K562 (cell line): Measurements from ENCODE around the gene C22orf39. TPM values are rescaled to one million over a fixed set of nuclear protein-coding genes. Genes with fewer than 3 reads are reported as not detected.

ENCODE experiments used
- ATAC-seq: fragments of 200-7000 bp; cut with Tn5 transposase; 3 replicates; pipeline ENCODE4 v1.9.1; 2020; ENCODE audit warnings: moderate library complexity
- BruUV-seq: library from RNA; stranded (reverse); fragments of 400-500 nt; replicated peaks from 2 replicates; lab custom pipeline; 2021; lab: Mats Ljungman, UMichigan
- CTCF ChIA-PET: fragments of 300-600 bp; formaldehyde crosslinking; extraction: SDS; loops from one replicate; lab custom pipeline; 2021; ENCODE audit warnings: low intra/inter-chr PET ratio; lab: Yijun Ruan, JAX
- POLR2A ChIA-PET: fragments of 300-600, 350-650 bp; sonication (Branson Sonifier 250); formaldehyde crosslinking; extraction: SDS; loops from one replicate; lab custom pipeline; 2021; ENCODE audit warnings: antibody characterized with exemption, inconsistent platforms; lab: Yijun Ruan, JAX
- DNase-seq, 4 experiments: peaks; one replicate each; pipeline versions ENCODE4 v3.0.0 to v3.0.0-alpha.2; 2011 to 2018; ENCODE audit warnings: low spot score in 3 of 4, mixed read lengths in 3 of 4; ENCODE audit errors: extremely low read depth in 1 of 4
- FAIRE-seq: peaks from 2 replicates; lab custom pipeline; 2011; peaks lifted over from hg19 to GRCh38; lab: Jason Lieb, UNC
- H2AFZ ChIP-seq: 2 replicates; pipeline ENCODE4 v1.6.0; 2011; ENCODE audit warnings: low read depth, low read length, control low read depth, inconsistent platforms
- H3K27ac ChIP-seq: fragments of 200-600 bp; 3 replicates; pipeline ENCODE4 v1.8.0; 2011; ENCODE audit warnings: low read depth, mild to moderate bottlenecking, control low read depth, inconsistent platforms, low read length, moderate library complexity, mixed read lengths; ENCODE audit errors: extremely low read depth
- H3K27me3 ChIP-seq, 2 experiments: fragments of 300-600 bp in 1 of 2; 2 replicates in 1 of 2; 3 replicates in 1 of 2; pipeline versions ENCODE4 v1.6.0 to v1.8.0; 2011; ENCODE audit warnings: inconsistent platforms in 2 of 2, low read length in 2 of 2, mild to moderate bottlenecking in 1 of 2, mixed read lengths in 1 of 2, moderate library complexity in 1 of 2; ENCODE audit not compliant: control insufficient read depth in 2 of 2, insufficient read depth in 2 of 2
- H3K36me3 ChIP-seq: fragments of 300-600 bp; 3 replicates; pipeline ENCODE4 v1.8.0; 2011; ENCODE audit warnings: mild to moderate bottlenecking, low read length, inconsistent platforms; ENCODE audit not compliant: control insufficient read depth, insufficient read depth
- H3K4me1 ChIP-seq, 2 experiments: fragments of 200-600 bp in 1 of 2; replicated peaks in 1 of 2; 2 replicates in 1 of 2; 3 replicates in 1 of 2; pipeline versions ENCODE4 v1.5.1 to v1.8.0; 2011; ENCODE audit warnings: inconsistent platforms in 2 of 2, low read length in 2 of 2, mild to moderate bottlenecking in 1 of 2, mixed read lengths in 1 of 2, moderate library complexity in 1 of 2; ENCODE audit not compliant: control insufficient read depth in 2 of 2, insufficient read depth in 2 of 2
- H3K4me2 ChIP-seq: 2 replicates; pipeline ENCODE4 v1.6.1; 2011; ENCODE audit warnings: low read length, control low read depth, inconsistent platforms, mixed read lengths; ENCODE audit not compliant: insufficient read depth
- H3K4me3 ChIP-seq: fragments of 200-600 bp; sonication (generic), shearing (Covaris generic); 2 replicates; pipeline ENCODE4 v1.5.1; 2016; ENCODE audit warnings: control low read depth, inconsistent platforms
- H3K79me2 ChIP-seq: fragments of 200-600 bp; 3 replicates; pipeline ENCODE4 v1.8.0; 2011; ENCODE audit warnings: low read length, inconsistent platforms; ENCODE audit not compliant: control insufficient read depth, insufficient read depth
- H3K9ac ChIP-seq, 2 experiments: 2 replicates each; pipeline versions ENCODE4 v1.6.0 to v1.6.1; 2011; ENCODE audit warnings: low read depth in 2 of 2, low read length in 2 of 2, control low read depth in 1 of 2, inconsistent platforms in 1 of 2, mild to moderate bottlenecking in 1 of 2, mixed read lengths in 1 of 2; ENCODE audit not compliant: insufficient read depth in 1 of 2
- H3K9me1 ChIP-seq: one replicate; pipeline ENCODE4 v1.6.0; 2011; ENCODE audit warnings: inconsistent platforms, mild to moderate bottlenecking, low read length, moderate library complexity; ENCODE audit not compliant: control insufficient read depth, insufficient read depth
- H3K9me3 ChIP-seq: replicated peaks from 2 replicates; pipeline ENCODE4 v1.5.1; 2011; ENCODE audit warnings: low read depth, low read length, inconsistent platforms; ENCODE audit not compliant: control insufficient read depth, insufficient read depth
- H4K20me1 ChIP-seq: replicated peaks from 2 replicates; pipeline ENCODE4 v1.6.1; 2011; ENCODE audit warnings: low read length, inconsistent platforms, mixed read lengths; ENCODE audit not compliant: control insufficient read depth, insufficient read depth
- CGGBP1 ChIP-seq: fragments of 250-450 bp; sonication (Bioruptor Pico); IDR thresholded peaks from 2 replicates; pipeline ENCODE4 v1.9.0; 2021; ENCODE audit warnings: mild to moderate bottlenecking
- CHD1 ChIP-seq: fragments of 200-600 bp; sonication (generic); IDR thresholded peaks from one replicate; pipeline ENCODE4 v1.6.1; 2012; ENCODE audit warnings: mild to moderate bottlenecking, moderate library complexity, low read length, inconsistent platforms
- DLX4 ChIP-seq: fragments of 250-450 bp; sonication (Bioruptor Pico); IDR thresholded peaks from 2 replicates; pipeline ENCODE4 v1.6.1; 2021; ENCODE audit warnings: mild to moderate bottlenecking
- ETS2 ChIP-seq: IDR thresholded peaks from 2 replicates; pipeline ENCODE4 v1.6.1; 2016; ENCODE audit warnings: borderline replicate concordance, missing genetic modification characterization, mild to moderate bottlenecking, moderate library complexity, missing compliant biosample characterization; ENCODE audit not compliant: poor library complexity, severe bottlenecking
- FOXM1 ChIP-seq, 2 experiments: fragments of 450-650 bp in 1 of 2; sonication (generic) in 1 of 2; formaldehyde crosslinking in 1 of 2; IDR thresholded peaks; 2 replicates each; pipeline versions ENCODE4 v1.6.1 to v1.9.0; 2017 to 2022; ENCODE audit warnings: low read depth in 2 of 2, mild to moderate bottlenecking in 2 of 2, missing genetic modification reagents in 1 of 2, moderate library complexity in 1 of 2
- HDAC1 ChIP-seq, 2 experiments: fragments of 450-650 bp; IDR thresholded peaks; 2 replicates each; pipeline ENCODE4 v1.6.1; 2016 to 2017; ENCODE audit warnings: inconsistent platforms in 1 of 2, mild to moderate bottlenecking in 1 of 2, moderate library complexity in 1 of 2
- HSF4 ChIP-seq: fragments of 250-450 bp; sonication (Bioruptor Pico); IDR thresholded peaks from 2 replicates; pipeline ENCODE4 v2.1.2; 2022; ENCODE audit warnings: mild to moderate bottlenecking, moderate library complexity, borderline replicate concordance
- IFI16 ChIP-seq: fragments of 250-450 bp; sonication (Bioruptor Pico); IDR thresholded peaks from 2 replicates; pipeline ENCODE4 v2.1.2; 2022; ENCODE audit warnings: mild to moderate bottlenecking, inconsistent platforms
- MAFK ChIP-seq: IDR thresholded peaks from 2 replicates; pipeline ENCODE4 v1.6.1; 2011; ENCODE audit warnings: low read length, improper control_type of control experiment
- POLR2A ChIP-seq: fragments of 450-650 bp; conservative IDR thresholded peaks from 2 replicates; pipeline ENCODE4 v1.6.1; 2016
- POLR2B ChIP-seq: fragments of 450-650 bp; IDR thresholded peaks from 2 replicates; pipeline ENCODE4 v1.6.1; 2018; ENCODE audit warnings: low read depth; ENCODE audit not compliant: partially characterized antibody
- POLR2G ChIP-seq: fragments of 200-400 bp; formaldehyde crosslinking; IDR thresholded peaks from 2 replicates; pipeline ENCODE4 v1.6.1; 2017; ENCODE audit warnings: low read depth, mild to moderate bottlenecking, antibody characterized with exemption, low read length, moderate library complexity
- PRMT5 ChIP-seq: sonication (generic); formaldehyde crosslinking; IDR thresholded peaks from 2 replicates; pipeline ENCODE4 v1.5.0; 2020; ENCODE audit warnings: missing genetic modification reagents
- RBFOX2 ChIP-seq: fragments of 200-400 bp; formaldehyde crosslinking; IDR thresholded peaks from 2 replicates; pipeline ENCODE4 v1.6.1; 2017; ENCODE audit warnings: low read depth, mild to moderate bottlenecking, low read length, moderate library complexity
- SETDB1 ChIP-seq: IDR thresholded peaks from one replicate; pipeline ENCODE4 v1.6.1; 2012; ENCODE audit warnings: low read length, control low read depth, inconsistent platforms
- SMARCA4 ChIP-seq: fragments of 450-650 bp; IDR thresholded peaks from 2 replicates; pipeline ENCODE4 v1.6.1; 2016
- WHSC1 ChIP-seq: IDR thresholded peaks from one replicate; pipeline ENCODE4 v1.6.1; 2012; ENCODE audit warnings: low read length, control low read depth, inconsistent platforms
- ZFP1 ChIP-seq: fragments of 450-650 bp; formaldehyde crosslinking; IDR thresholded peaks from 2 replicates; pipeline ENCODE4 v1.4.0; 2020; ENCODE audit warnings: mild to moderate bottlenecking, mixed read lengths
- ZKSCAN8 ChIP-seq: fragments of 200-800 bp; sonication (Bioruptor generic); IDR thresholded peaks from 2 replicates; pipeline ENCODE4 v1.6.1; 2016; ENCODE audit warnings: missing genetic modification characterization, missing compliant biosample characterization
- ZNF146 ChIP-seq: IDR thresholded peaks from one replicate; pipeline ENCODE4 v1.6.1; 2018; ENCODE audit warnings: missing compliant biosample characterization; ENCODE audit not compliant: unreplicated experiment
- ZNF764 ChIP-seq: fragments of 250-450 bp; sonication (Bioruptor Pico); IDR thresholded peaks from 2 replicates; pipeline ENCODE4 v1.4.0; 2020; ENCODE audit warnings: low read depth, mild to moderate bottlenecking, moderate library complexity
- ZNF77 ChIP-seq: fragments of 250-450 bp; sonication (Bioruptor Pico); IDR thresholded peaks from 2 replicates; pipeline ENCODE4 v1.5.0; 2020
- ZNF830 ChIP-seq: fragments of 250-450 bp; sonication (Bioruptor Pico); IDR thresholded peaks from 2 replicates; pipeline ENCODE4 v1.5.0; 2021; ENCODE audit warnings: mild to moderate bottlenecking
- WGBS: fragments of 100-300 bp; shearing (Covaris generic); methylation state at CpG from one replicate; pipeline ENCODE4 v1.1.6; 2016; ENCODE audit warnings: low coverage, mixed read lengths; ENCODE audit not compliant: insufficient coverage; ENCODE audit errors: missing lambda C conversion rate; 5-methylcytosine and 5-hydroxymethylcytosine counted together
- in situ Hi-C: fragments of 300-500 bp; cut with MboI; formaldehyde crosslinking; loops from 4 replicates; pipeline ENCODE4 v1.15.0; 2018; ENCODE audit warnings: inconsistent platforms, mixed read lengths
- intact Hi-C: fragments of 100-400 bp; cut with micrococcal nuclease; formaldehyde crosslinking; loops from 2 replicates; pipeline ENCODE4 v1.14.2; 2022
- polyA plus RNA-seq, 8 experiments: library from polyadenylated mRNA; depleted of rRNA in 4 of 8; stranded (reverse) in 5 of 8; unstranded in 3 of 8; fragments of >200 nt; fragmentation: Nextera tagmentation in 2 of 8; fragmentation: Illumina TruSeq in 1 of 8; extraction: Ambion mirVana in 2 of 8; extraction: Trizol in 1 of 8; gene quantifications; 2 replicates each; pipeline versions ENCODE4 v1.2.1 to v1.2.3, GENCODE V29; 2011 to 2014; ENCODE audit warnings: inconsistent platforms in 1 of 8, missing spikeins in 1 of 8
- total RNA-seq, 7 experiments: library from RNA; depleted of rRNA in 6 of 7; stranded (reverse); fragments of >200 nt in 6 of 7; fragmentation: Illumina TruSeq in 2 of 7; extraction: Trizol in 2 of 7; gene quantifications; 2 replicates each; pipeline versions ENCODE4 v1.2.1 to v1.2.3, GENCODE V29; 2011 to 2021; ENCODE audit warnings: low replicate concordance in 1 of 7

The C22orf39 gene
- total and polyA plus RNA-seq, 9 of the 15 experiments (the other 6 are each of a cell fraction or from before 2014, with no cell fraction given), result 20.4 to 139 (median 66.8) TPM

- TF ChIP-seq ZKSCAN8 (no peak), HDAC1 (IDR thresholded peaks at IDR 0.05) (no peak), CGGBP1 (no peak), ZNF77 (CRISPR knock-in tag) (0 out of 2 replicates have a peak, but pooled peaks have one; percentile 38), HSF4 (CRISPR knock-in tag) (0 out of 2 replicates have a peak, but pooled peaks have one; percentile 8), SETDB1 (peak; percentile 78), CHD1 (peak; percentile 64)
- TF ChIP-seq, all 486 proteins: peak for 18
These were observed 3.8 kb downstream of the C22orf39 start (continued) for GRCh38 chr22:19443544-19444211.

GRCh38 chr22:19442166-19442565, 5.3 kb downstream of the C22orf39 start:
- 93% methylated on average over 2 of the region's 2 CpGs for WGBS
- ATAC-seq, result no peak
- POLR2A ChIA-PET, result interaction anchor here (1.0 to 2.2 kb wide), 7 partner anchors 10 to 327 kb away, joined by 4 to 18 read pairs (median 6); partner anchors contain the start of genes HIRA, MRPL40 and SLC25A1
- TF ChIP-seq POLR2B (peak; percentile 30), IFI16 (no peak), FOXM1 (IDR thresholded peaks at IDR 0.05; ENCODE audit: low read depth) (no peak), FOXM1 (CRISPR knock-in tag; IDR thresholded peaks at IDR 0.05; ENCODE audit: low read depth) (no peak), ZFP1 (CRISPR knock-in tag) (no peak), ZNF830 (0 out of 2 replicates have a peak, but pooled peaks have one; percentile 23), ZNF146 (CRISPR knock-in tag) (peak; percentile 28), POLR2G (peak; percentile 55), PRMT5 (CRISPR knock-in tag) (0 out of 2 replicates have a peak, but pooled peaks have one; percentile 28), POLR2A (peak; percentile 27), SMARCA4 (no peak), WHSC1 (peak; percentile 61), DLX4 (CRISPR knock-in tag) (no peak), ZNF764 (CRISPR knock-in tag) (0 out of 2 replicates have a peak, but pooled peaks have one; percentile 16), MAFK (no peak), ETS2 (no peak), RBFOX2 (peak; percentile 43; the same call in 1 of the 2 replicates)

More at GRCh38 chr22:19442166-19442565, 5.3 kb downstream of the C22orf39 start:
- Histone ChIP-seq H3K4me2 (no peak overlapping the region), H3K9ac (peak overlapping the region in 1 of 2 experiments; percentile 79; a peak in 2 of 4 replicates), H3K4me3 (no peak overlapping the region), H3K79me2 (peaks cover 68% of the 10 kb centered on the region), H2AFZ (no peak overlapping the region), H3K27me3 (no peaks in the 10 kb centered on the region), H3K36me3 (peaks cover 78% of the 10 kb centered on the region), H3K4me1 (peaks cover 17 to 20% of the 10 kb centered on the region in 2 experiments; a peak in 4 of 5 replicates), H3K9me3 (no peaks in the 10 kb centered on the region), H3K9me1 (peaks cover 4% of the 10 kb centered on the region), H4K20me1 (peaks cover 26% of the 10 kb centered on the region), H3K27ac (no peak overlapping the region)
- intact Hi-C loops (loop anchor here (10.0 kb wide), 1 partner anchor 183 kb away; no protein-coding TSS in a partner anchor), in situ Hi-C loops (no loop called here)
- peak in 1 of 4 experiments; percentile 31 for DNase-seq
- CTCF ChIA-PET, result no interaction called here
- FAIRE-seq, result no peak
- no TSS peak for BruUV-seq
